GM19452 (cell line): ENCODE measurements around the gene EYS.

Experiments used
- ATAC-seq: cut with Tn5 transposase; IDR thresholded peaks from one replicate; pipeline ENCODE4 v1.9.1; 2021; ENCODE audit not compliant: unreplicated experiment

EYS gene

GRCh38 chr6:64383277-64383676 is 1323.7 kb downstream of the EYS start:
- ATAC-seq, result no peak

- ATAC-seq, result no peak
Observed at GRCh38 chr6:64376394-64376793, 1330.6 kb downstream of the EYS start.

DNA sequence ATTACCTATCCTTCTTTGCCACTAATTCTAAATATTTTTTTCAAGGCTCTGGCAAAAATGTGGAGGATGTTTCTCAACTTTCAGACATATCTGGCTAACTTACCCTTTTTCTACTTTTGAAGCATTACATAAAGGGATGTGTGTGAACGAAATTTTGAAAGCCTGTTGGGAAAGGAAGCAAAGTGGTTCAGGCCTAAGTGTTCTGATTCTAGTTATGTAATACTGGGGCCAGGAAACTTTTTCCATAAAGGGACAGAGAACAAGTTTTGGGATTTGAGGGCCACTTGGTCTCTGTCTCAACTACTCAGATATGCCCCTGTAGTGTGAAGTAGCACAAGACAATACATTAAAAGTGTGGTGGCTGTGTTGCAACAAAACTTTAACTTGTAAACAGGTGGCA is 1349.6 kb downstream of the EYS start:
- ATAC-seq, result no peak

GRCh38 chr6:64347411-64347810 is 1359.6 kb downstream of the EYS start:
- no peak for ATAC-seq

- no peak for ATAC-seq
Observed at GRCh38 chr6:64335195-64335594, 1371.8 kb downstream of the EYS start.

GRCh38 chr6:64334636-64335035 is 1372.4 kb downstream of the EYS start:
- no peak for ATAC-seq

DNA sequence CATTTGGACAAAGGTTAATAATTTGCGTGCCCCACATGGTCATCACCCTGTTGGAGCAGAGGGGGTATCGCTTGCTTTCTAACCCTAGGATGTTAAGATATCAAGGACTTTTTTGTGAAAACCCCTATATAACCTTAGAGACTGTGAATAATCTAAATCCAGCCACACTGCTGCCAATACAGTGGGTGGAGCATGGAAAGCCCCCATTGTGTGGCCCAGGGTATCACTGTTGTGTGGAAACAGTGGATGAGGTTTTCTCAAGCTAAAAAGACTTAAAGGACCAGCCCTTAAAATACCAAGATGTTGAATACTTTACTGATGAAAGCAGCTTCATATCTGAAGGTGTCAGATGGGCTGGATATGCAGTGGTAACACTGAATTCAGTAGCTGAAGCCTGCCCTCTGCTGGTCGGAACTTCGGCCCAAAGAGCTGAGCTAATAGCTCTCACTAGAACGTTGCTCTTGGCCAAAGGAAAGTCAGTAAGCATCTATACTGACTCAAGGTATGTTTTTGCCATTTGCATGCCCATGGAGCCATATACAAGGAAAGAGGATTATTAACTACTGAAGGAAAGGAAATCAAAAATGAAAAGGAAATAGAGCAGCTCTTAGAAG is 1376.2 kb downstream of the EYS start:
- peak; percentile 46 for ATAC-seq

- no peak for ATAC-seq
Observed at GRCh38 chr6:64326939-64327338, 1380.1 kb downstream of the EYS start.

DNA sequence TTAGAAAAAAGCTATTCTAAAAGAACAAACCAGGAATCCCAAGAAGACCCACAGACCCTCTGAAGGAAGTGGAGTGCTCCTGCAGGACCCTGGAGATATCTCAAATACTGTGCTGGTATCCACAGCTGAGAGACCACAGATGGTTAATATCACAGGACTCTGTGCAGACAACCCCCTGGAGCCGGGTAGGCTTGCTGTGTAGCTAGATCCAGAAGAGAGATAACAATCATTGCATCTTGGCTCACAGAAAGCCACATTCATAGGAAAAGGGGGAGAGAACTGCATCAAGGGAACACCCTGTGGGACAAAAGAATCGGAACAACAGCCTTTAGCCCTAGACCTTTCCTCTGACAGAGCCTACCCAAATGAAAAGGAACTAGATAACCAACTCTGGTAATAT is 1381.9 kb downstream of the EYS start:
- no peak for ATAC-seq

GRCh38 chr6:64310214-64310613 is 1396.8 kb downstream of the EYS start:
- ATAC-seq, result no peak

DNA sequence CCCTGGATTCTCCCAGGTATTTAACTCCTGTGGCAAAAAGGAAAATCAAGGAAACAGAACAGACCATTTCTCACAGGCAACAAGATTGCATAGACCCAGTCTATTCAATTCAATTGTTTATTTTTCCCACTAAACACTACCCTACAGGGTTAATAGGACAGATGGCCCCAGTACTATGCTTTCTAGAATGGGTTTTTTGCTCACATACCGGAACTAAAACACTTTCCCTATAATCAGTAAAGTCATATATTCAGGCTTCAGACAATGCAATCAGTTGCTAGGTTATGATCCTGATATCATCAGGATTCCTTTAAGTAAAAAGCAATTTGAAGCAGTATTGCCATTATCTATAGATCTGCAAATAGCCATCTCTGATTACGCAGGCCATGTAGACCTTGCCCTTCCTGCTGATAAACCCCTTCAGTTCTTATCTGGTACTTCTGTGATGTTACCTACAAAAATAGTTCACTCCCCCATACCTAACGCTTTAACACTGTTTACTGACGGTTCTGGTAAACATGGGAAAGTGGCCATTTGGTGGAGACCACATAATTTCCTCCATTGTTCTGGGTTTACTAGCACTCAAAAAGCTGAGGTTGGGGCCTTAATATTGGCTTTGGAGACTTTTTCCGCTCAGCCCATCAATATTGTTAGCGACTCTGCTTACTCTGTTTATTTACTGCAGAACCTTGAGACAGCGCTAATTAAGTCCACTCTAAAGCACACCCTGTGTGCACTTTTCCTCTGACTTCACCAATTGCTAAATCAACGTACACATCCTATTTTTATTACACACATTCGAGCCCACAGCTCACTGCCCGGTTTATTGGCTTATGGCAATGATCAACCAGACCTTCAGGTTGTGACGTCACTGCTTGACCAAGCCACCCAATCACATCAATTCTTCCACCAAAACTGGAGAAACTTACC is 1405.5 kb downstream of the EYS start:
- ATAC-seq, result no peak

- ATAC-seq, result no peak
Observed at GRCh38 chr6:64299176-64299575, 1407.8 kb downstream of the EYS start.

GRCh38 chr6:64294034-64294433 is 1413.0 kb downstream of the EYS start:
- ATAC-seq, result no peak

GRCh38 chr6:64293298-64293697 is 1413.7 kb downstream of the EYS start:
- ATAC-seq, result no peak

- no peak for ATAC-seq
Observed at GRCh38 chr6:64290867-64291266, 1416.2 kb downstream of the EYS start.

GRCh38 chr6:64289931-64290330 is 1417.1 kb downstream of the EYS start:
- no peak for ATAC-seq

- no peak for ATAC-seq
Observed at GRCh38 chr6:64288351-64288750, 1418.7 kb downstream of the EYS start.

- no peak for ATAC-seq
Observed at GRCh38 chr6:64281167-64281566, 1425.9 kb downstream of the EYS start.

DNA sequence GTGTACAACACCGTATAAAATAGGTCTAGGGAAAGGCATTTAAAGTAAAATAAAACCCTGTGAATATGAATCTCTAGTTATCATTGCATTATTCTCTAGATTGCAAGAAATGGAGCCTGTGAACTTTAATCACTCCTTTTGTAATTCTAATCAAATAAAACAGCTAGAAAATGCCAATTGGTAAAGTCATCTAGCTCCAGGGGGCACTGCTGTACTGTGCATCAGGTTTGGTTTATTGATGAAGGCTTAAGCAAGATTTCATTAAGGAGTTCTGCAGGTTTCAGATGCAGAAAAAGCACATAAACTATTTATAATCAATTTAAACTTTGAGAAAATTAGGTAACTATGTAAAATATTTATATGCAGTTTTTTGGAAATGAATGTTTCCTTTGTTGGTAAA is 1426.5 kb downstream of the EYS start:
- ATAC-seq, result no peak

DNA sequence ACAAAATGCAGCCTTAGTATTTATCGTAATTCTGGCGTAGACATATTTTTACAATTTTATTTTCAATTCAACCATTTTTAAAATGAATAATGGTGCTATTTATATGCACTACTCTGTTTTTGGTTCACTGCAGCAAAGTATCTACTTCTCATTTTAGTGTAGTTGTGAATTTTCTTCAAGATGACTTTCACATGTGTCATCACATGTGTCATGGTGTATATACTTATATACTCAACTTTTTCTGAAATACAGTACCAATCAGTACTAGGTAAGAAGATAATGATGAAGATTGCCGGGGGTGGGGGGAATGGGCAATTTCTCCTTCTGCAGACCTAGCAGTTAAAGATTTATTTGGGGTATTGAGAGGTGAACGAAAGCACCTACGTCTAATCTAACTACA is 1436.9 kb downstream of the EYS start:
- ATAC-seq, result no peak

- ATAC-seq, result peak; percentile 75
Observed at GRCh38 chr6:64266351-64266821, 1440.6 kb downstream of the EYS start.

GRCh38 chr6:64263778-64264177 is 1443.2 kb downstream of the EYS start:
- no peak for ATAC-seq
